IPS-15b (cell line): ENCODE measurements around the gene AP5S1.

Experiments used
- H3K27me3 ChIP-seq: one replicate; pipeline ENCODE4 v1.6.1; 2013; ENCODE audit warnings: low read length; ENCODE audit not compliant: control insufficient read depth, insufficient read depth
- H3K36me3 ChIP-seq: one replicate; pipeline ENCODE4 v1.6.1; 2013; ENCODE audit warnings: low read length; ENCODE audit not compliant: control insufficient read depth, insufficient read depth
- H3K4me1 ChIP-seq: one replicate; pipeline ENCODE4 v1.6.1; 2013; ENCODE audit warnings: mild to moderate bottlenecking, low read length; ENCODE audit not compliant: control insufficient read depth, insufficient read depth
- H3K4me3 ChIP-seq: one replicate; pipeline ENCODE4 v1.5.1; 2013; ENCODE audit warnings: low read depth, low read length
- H3K9ac ChIP-seq: one replicate; pipeline ENCODE4 v1.6.1; 2013; ENCODE audit warnings: low read depth, mild to moderate bottlenecking, low read length
- H3K9me3 ChIP-seq: one replicate; pipeline ENCODE4 v1.6.1; 2013; ENCODE audit warnings: mild to moderate bottlenecking, low read length; ENCODE audit not compliant: control insufficient read depth, insufficient read depth

AP5S1 gene

DNA sequence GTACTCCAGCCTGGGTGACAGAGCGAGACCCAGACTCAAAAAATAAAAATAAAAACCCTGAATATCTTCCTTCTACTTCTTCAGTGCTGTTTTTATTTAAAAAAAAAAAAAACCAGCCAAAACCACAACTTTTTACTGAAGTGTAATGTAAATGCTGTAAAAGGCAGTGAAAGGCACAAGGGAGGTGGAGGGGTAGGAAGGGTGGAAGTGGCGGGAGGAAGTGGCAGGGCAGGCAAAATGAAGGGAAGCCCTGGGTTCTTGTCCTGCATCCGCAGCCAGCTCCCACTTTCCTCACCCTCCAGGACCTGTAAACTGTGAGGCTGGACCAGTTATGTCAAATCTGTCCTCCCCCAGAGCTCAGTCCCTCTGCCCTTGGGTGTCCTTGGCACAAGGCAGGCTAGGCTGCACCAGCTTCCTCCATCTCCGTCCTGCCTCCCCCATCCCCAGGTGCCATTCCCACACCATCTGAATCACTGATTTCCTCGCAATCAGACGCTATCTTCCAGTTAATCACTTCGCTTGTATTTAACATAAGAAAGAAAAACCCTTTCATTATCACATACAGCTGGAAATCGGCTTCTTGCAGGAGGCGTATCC lies 55.1 kb downstream of the AP5S1 start:
- no peaks in the 10 kb centered on the region for H3K36me3 ChIP-seq
- H3K4me3 ChIP-seq, result no peak overlapping the region
- no peaks in the 10 kb centered on the region for H3K9me3 ChIP-seq
- no peaks in the 10 kb centered on the region for H3K4me1 ChIP-seq
- H3K9ac ChIP-seq, result no peak overlapping the region
- no peaks in the 10 kb centered on the region for H3K27me3 ChIP-seq

GRCh38 chr20:3876000-3876399 lies 55.7 kb downstream of the AP5S1 start:
- no peak overlapping the region for H3K9ac ChIP-seq
- H3K27me3 ChIP-seq, result no peaks in the 10 kb centered on the region
- no peaks in the 10 kb centered on the region for H3K9me3 ChIP-seq
- H3K4me1 ChIP-seq, result no peaks in the 10 kb centered on the region
- H3K4me3 ChIP-seq, result no peak overlapping the region
- H3K36me3 ChIP-seq, result no peaks in the 10 kb centered on the region

DNA sequence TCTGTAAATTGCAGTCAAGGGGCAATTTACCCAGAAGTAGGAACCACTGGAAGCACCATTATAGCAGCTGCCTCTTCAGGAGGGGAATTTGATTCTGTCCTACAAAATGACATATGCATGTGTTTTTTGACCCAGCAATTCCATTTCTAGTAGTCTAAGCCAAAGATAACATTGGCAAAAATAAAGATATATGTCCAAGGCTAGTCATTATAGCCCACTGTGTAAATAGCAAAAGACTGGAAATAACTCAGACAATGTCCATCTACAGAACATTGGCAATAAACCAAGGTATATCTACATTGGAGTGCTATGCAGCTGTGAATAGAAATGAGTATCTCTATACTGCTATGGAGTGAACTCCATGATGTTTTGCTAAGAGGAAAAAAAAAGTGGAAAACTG lies 56.3 kb downstream of the AP5S1 start:
- H3K9ac ChIP-seq, result no peak overlapping the region
- no peak overlapping the region for H3K4me3 ChIP-seq
- no peaks in the 10 kb centered on the region for H3K4me1 ChIP-seq
- no peaks in the 10 kb centered on the region for H3K9me3 ChIP-seq
- H3K27me3 ChIP-seq, result no peaks in the 10 kb centered on the region
- H3K36me3 ChIP-seq, result no peaks in the 10 kb centered on the region
